Measurements from ENCODE around the gene KIF6. TPM values are rescaled to one million over a fixed set of nuclear protein-coding genes. Genes with fewer than 3 reads are reported as not detected.

The KIF6 gene
- total and polyA plus RNA-seq, 8 donors, result 0.19 to 1.0 (median 0.44) TPM

GRCh38 chr6:39615622-39616021, 109.6 kb downstream of the KIF6 start:
- no peak overlapping the region for H3K27ac ChIP-seq
- no peak overlapping the region for H3K4me3 ChIP-seq
- no peaks in the 10 kb centered on the region for H3K27me3 ChIP-seq
- FAIRE-seq (no peak), DNase-seq (no peak), ATAC-seq (no peak)
- intact Hi-C loops (cut with DNase I), result no loop called here
- no peak for TF ChIP-seq CTCF (IDR thresholded peaks at IDR 0.05)
- H3K9me3 ChIP-seq, result no peaks in the 10 kb centered on the region
- H3K4me1 ChIP-seq, result no peaks in the 10 kb centered on the region
- 46 to 88% methylated on average over 1 of the region's 1 CpG for WGBS, 2 donors
- no peaks in the 10 kb centered on the region for H3K36me3 ChIP-seq

- no peak for DNase-seq
- Histone ChIP-seq H3K4me3 (no peak overlapping the region), H3K27ac (no peak overlapping the region), H3K4me1 (no peaks in the 10 kb centered on the region), H3K9me3 (no peaks in the 10 kb centered on the region), H3K27me3 (no peaks in the 10 kb centered on the region), H3K36me3 (no peaks in the 10 kb centered on the region)
- TF ChIP-seq CTCF (IDR thresholded peaks at IDR 0.05), result no peak
- no peak for ATAC-seq
- intact Hi-C loops (cut with DNase I), result no loop called here
- no peak for FAIRE-seq
- WGBS, 2 donors, result 92 to 93% methylated on average over 2 of the region's 2 CpGs
These were observed 110.7 kb downstream of the KIF6 start for GRCh38 chr6:39614393-39614950.

GRCh38 chr6:39610221-39610620, 115.0 kb downstream of the KIF6 start:
- Histone ChIP-seq H3K4me1 (no peaks in the 10 kb centered on the region), H3K4me3 (no peak overlapping the region), H3K27ac (no peak overlapping the region), H3K9me3 (no peaks in the 10 kb centered on the region), H3K36me3 (no peaks in the 10 kb centered on the region), H3K27me3 (no peaks in the 10 kb centered on the region)
- WGBS, 2 donors, result 15 to 17% methylated on average over 3 of the region's 3 CpGs
- intact Hi-C loops (cut with DNase I), result no loop called here
- peak; percentile 68 for FAIRE-seq
- ATAC-seq, result peak in 2 of 4 donors; percentile 16 to 36
- no peak for TF ChIP-seq CTCF (IDR thresholded peaks at IDR 0.05)
- DNase-seq, result no peak

GRCh38 chr6:39608652-39609345, 116.4 kb downstream of the KIF6 start:
- intact Hi-C loops (cut with DNase I), result no loop called here
- Histone ChIP-seq H3K4me3 (no peak overlapping the region), H3K9me3 (no peaks in the 10 kb centered on the region), H3K4me1 (no peaks in the 10 kb centered on the region), H3K27me3 (no peaks in the 10 kb centered on the region), H3K27ac (no peak overlapping the region), H3K36me3 (no peaks in the 10 kb centered on the region)
- DNase-seq (no peak), FAIRE-seq (no peak), ATAC-seq (no peak)
- TF ChIP-seq CTCF (IDR thresholded peaks at IDR 0.05), result no peak
- WGBS, 2 donors, result 87 to 94% methylated on average over 7 of the region's 7 CpGs
